GM18519 (cell line): ENCODE results near the gene PARP9.

Source experiments
- ATAC-seq: cut with Tn5 transposase; IDR thresholded peaks from one replicate; pipeline ENCODE4 v1.9.1; 2021; ENCODE audit warnings: mild to moderate bottlenecking, moderate library complexity; ENCODE audit not compliant: unreplicated experiment, low FRiP score

Gene PARP9

DNA sequence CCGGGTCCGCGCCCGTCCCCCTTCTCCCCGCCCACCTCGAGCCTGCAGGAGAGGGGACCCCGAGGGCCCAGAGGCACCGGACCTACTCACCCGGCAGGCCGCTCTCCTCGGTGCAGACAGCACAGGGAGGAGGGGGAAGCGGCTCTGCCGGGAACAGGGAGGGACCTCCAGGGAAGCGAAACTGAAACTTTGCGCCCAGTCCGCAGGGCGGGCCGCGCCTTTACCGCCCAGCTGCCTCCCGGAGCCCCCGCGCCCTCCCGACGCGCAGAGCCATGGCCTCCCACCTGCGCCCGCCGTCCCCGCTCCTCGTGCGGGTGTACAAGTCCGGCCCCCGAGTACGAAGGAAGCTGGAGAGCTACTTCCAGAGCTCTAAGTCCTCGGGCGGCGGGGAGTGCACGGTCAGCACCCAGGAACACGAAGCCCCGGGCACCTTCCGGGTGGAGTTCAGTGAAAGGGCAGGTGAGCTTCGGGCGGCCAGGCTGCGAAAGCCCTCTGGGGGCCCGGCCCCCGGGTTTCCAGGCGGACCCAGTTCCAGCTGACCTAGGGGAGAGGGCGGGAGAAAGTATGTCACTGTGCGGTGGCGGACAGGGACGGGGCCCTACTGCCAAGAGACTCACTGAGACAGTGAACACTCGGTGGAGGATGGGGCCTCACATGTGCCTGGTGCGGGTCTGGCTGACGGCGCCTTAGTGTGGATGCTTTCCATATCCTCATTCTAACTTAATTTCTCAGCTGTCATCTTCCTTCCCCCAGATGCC is at the start of gene PARP9, which contains the start of gene DTX3L:
TSS of gene PARP9 (minus strand) at position 146 of the 758 bp plus-strand sequence. CDS start 4,680 bp downstream, outside the sequence.
TSS of gene DTX3L (plus strand) at position 184 of the 758 bp plus-strand sequence. CDS start at position 273, 89 bp downstream.
- no peak for ATAC-seq

DNA sequence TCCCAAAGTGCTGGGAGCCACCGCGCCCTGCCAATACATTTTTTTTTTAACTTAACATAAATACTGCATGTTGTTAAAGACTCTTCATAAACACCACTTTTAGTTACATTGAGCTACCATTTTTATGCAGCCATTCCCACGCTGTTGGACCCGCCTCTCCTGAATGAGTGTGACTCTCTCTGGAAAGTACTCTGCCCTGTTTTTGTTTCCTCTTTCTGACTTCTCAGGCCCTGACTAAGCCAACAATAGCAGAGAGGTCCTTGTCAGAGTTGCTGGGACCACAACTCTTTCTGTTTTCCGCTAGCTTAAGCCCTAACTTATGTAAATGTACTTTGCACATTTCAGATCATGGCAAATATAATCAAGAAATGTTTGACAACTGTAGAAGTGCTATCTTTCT is 48.6 kb upstream of the PARP9 start:
- no peak for ATAC-seq

DNA sequence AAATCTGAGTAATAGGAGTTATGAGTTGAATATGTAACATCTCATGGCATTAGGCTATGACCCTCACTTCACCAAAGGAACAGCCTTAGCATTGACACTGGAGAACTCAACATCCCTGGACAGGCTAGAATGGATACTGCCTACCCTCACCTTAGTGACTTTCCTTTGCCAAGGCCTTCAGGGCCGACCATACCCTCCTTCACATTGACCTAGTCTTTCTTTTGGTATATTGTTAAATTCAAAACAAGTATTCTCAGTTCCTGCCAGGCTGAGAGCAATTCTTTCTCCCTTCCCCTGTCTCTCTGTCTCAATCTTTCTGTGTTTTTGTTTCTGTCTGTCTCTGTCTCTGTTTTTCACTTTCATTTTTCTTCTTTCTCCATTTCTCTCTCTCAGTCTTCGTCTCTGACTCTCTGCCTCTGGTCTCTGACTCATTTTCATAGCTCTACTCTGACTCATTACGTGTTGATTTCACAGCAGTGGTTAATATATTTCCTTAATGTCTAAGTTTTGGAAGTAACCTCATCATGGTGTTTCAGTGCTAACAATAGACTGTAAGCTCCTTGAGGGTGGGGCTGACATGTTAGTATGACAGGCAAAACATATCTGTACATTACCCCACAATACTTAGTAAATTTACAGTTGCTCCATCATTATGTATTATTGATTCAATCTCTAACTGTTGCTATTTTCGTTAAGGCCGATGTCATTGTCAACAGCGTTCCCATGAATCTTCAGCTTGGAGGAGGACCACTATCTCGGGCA is 45.9 kb upstream of the PARP9 start:
- peak; percentile 94 for ATAC-seq

DNA sequence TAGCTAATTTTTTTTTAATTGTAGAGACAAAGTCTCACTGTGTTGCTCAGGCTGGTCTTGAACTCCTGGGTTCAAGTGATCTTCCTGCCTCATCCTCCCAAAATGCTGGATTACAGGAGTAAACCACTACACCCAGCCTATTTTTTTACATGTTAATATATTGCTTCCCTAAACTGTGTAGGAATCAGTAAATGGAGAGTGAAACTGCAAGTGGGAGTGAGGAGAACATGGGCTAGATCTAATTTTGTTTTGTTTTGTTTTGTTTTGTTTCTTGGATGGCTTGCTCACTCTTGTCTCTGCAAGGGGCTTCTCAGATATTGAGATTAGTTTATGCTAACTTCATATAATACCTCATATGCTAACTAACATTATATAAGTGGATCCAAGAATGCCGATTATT is 44.8 kb upstream of the PARP9 start:
- ATAC-seq, result no peak

DNA sequence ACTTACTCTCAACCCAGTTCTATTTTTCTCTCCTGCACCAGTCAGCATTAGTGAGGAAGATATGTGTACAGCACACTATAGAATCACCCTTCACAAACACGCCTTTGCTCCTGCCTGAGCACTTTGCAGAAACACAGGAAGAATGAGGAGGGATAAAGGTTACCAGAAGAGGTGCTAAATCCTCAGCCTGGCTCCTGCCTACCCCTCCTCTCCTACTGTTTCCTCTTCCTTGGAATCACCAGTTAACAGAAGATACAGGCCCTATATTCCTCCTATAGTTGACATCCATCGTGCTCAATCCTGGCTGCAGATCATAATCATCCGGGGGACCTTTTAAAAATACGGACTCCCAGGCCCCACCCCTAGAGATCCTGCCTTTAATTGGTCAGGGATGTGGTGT is 42.2 kb upstream of the PARP9 start:
- ATAC-seq, result no peak

DNA sequence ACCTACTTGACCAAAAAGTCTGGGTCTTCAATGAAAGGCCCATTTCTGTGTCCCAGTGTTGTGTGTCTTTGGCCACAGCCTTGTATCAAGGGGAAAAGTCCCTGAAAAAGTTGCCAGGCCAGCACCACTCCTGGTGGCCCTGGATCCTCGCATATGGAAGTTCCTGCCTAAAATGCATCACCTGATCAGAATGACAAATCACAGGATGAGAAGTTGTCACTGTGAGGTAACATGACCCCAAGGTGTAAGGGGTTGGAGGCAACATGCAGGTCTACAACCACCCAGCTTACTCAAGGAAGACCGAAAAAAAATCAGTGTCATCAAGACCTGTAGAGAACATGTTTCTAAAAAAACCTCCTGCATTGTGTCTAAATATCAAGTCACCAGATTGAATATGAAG is 39.0 kb upstream of the PARP9 start:
- no peak for ATAC-seq

DNA sequence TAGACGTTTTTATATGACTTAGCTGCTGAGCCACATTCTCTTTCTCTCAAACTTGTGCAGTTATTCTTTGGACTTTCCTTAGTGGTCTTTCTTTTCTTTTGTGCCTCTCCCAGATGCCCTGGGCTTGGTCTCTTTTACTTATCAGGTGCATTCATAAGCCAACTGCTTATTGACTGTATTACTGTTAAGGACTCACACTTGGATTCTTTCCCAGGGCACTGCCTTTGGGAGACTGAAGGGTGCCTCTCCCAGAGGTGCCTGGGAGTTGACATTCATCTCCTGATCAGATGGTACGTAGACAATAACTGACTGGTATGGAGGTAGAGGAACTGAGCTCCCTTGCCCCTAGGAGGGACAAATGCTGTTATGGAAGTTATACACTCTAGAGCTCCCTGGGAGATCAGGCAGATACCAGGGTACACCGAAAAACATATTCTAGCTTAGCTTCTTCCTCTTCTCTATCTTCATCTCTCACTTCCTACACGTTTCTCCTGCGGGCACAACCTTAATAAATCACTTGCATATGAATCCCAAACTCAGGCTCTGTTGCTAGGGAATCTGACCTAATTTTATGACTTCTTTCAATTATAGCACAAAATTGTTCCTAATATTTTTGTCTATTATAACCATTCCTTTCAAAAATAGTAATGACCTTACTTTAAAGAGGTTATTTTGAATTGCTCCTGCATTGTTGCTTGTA is 38.1 kb upstream of the PARP9 start:
- no peak for ATAC-seq

DNA sequence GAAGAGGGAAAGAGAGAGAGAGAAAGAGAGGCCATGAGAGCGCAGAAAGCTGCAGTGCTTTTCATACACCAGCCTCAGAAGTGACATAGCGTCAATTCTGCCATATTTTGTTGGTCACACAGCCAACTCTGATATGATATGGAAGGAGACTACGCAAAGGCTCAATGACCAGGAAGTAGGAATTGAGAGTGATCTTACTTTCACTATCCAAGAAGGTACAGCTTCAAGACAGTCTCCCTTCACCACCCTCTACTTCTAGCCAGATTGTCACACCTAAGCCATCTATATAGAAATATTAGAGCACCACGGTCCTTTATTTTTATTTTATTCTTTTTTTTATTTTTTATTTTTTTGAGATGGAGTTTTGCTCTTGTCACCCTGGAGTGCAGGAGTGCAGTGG is 34.5 kb upstream of the PARP9 start:
- ATAC-seq, result no peak

DNA sequence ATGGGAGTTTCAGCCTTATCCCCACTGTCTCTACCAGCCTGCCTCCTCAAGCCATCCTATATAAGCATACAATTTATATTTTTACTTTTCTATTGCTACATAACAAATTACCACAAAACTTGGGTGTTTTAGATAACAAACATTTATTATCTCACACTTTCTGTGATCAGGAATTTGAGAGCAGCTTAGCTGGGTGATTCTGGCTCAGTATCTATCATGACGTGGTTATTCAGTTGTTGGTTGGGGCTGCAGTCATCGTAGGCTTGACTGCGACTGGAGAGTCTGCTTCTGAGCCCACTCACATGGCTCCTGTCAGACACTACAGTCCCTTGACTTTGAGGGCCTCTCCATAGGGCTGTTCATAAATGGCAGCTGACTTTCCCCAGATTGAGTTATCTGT is 34.1 kb upstream of the PARP9 start:
- no peak for ATAC-seq

DNA sequence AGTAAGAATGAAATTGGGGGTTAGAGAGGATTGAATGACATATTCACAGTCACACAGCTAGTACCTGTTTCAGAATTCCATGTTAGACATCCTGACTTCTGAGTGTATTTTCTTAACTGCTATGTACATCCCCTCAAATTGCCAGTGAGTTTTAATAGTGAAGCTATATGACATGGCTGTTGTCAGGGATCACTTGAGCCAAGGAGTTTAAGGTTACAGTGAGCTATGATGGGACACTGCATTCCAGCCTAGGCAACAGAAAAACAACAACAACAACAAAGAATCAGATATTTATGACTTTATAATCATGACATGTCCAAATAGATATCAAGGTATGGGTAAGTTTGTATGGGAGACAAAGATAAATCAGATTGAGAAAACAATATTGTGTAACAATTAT is 29.9 kb upstream of the PARP9 start:
- ATAC-seq, result no peak

DNA sequence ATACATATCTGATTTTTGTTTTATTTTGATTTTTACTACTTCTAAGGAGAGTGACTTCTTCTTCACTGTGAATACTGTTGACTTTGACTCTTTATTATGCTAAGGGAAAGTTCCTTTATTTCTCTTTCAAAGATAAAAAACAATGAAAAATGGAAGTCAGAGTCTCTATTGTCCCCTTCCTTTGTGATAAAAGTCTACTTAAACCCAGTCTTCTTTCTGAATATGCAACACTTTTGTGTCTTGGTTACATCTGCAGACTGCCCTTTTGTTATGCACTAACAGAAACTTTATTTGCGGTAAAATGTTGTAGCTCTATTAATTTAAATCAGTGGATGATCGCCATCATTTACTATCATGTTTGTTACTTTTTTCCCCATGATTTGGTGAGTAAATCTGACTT is 26.5 kb upstream of the PARP9 start:
- ATAC-seq, result no peak

DNA sequence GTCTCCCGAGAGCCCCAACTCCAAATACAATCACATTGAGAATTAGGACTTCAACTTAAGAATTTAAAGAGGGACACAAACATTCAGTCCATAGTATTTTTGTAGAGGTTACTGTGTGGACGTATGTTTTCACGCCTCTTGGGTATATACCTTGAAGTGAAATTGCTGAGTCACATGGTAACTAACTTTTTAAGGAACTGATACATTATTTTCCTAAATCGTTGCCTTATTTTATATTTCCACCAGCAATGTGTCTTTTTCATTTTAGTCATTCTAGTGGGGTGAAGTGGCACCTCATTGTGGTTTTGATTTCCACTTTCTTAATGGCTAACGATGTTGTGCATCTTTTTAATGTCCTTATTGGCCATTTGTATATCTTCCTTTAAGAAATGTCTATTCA is 25.2 kb upstream of the PARP9 start:
- no peak for ATAC-seq

DNA sequence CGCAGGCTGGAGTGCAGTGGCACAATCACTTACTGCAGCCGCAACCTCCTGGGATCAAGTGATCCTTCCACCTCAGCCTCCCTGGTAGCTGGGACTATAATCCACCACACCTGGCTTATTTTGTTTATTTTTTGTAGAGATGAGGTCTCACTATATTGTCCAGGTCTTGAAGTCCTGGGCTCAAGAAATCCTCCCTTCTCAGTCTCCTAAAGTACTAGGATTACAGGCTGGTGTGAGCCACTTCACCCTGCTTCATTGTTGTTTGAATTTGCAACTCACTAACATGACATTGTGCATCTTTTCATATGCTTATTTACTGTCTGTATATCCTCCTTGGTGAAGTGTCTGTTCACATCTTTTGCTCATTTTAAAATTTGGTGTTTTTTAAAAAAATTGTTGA is 23.5 kb upstream of the PARP9 start:
- ATAC-seq, result no peak

DNA sequence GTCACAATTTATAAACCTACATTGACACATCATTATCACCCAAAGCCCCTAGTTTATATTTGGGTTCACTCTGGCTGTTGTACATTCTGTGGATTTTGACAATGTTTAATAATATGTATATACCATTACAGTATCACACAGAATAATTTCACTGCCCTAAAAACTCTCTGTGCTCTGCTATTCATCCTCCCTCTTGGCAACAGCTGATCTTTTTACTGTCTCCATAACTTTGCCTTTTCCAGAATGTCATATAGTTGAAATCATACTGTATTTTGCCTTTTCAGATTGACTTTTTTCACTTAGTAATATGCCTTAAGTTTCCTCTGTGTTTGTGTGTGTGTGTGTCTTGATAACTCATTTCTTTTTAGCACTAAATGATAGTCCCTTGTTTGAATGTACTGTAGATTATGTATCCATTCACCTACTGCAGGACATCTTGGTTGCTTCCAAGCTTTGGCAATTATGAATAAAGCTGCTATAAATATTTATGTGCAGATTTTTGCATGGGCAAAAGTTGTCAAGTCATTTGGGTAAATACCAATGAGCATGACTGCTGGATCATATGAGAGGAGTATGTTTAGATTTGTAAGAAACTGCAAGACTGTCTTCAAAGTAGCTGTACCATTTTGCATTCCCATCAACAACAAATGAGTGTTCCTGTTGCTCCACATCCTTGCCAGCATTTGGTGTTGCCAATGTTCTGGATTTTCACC is 22.8 kb upstream of the PARP9 start:
- no peak for ATAC-seq

DNA sequence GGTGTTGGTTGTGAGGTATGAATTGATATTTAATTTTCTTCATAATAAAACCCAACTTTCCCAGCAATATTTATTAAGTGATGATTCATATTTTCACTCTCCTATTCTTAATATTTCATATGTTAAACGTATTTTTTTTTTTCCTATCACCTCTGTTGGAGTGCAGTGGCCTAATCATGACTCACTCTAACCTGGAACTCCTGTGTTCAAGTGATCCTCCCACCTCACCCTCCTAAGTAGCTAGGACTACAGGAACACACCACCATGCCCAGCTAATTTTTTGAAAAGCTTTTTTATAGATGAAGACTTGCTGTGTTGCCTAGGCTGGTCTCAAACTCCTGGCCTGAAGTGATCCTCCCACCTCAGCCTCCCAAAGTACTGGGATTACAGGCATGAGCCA is 22.0 kb upstream of the PARP9 start:
- ATAC-seq, result no peak

DNA sequence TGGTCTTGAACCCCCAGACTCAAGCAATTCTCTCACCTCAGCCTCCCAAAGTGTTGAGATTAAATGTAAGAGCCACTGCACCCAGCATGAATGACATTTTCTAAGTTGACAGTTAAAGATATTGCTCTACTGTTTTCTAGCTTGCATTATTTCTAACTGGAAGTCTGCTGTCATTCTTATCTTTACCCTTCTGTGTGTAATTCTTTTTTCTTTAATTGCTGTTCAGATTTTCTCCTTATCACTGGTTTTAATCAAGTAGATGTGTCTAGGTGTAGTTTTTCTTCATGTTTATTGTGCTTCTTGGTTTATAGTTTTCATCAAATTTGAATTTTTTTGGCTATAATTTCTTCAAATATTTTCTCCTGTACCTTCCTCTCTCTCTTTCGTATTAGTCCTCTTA is 18.3 kb upstream of the PARP9 start:
- ATAC-seq, result no peak

DNA sequence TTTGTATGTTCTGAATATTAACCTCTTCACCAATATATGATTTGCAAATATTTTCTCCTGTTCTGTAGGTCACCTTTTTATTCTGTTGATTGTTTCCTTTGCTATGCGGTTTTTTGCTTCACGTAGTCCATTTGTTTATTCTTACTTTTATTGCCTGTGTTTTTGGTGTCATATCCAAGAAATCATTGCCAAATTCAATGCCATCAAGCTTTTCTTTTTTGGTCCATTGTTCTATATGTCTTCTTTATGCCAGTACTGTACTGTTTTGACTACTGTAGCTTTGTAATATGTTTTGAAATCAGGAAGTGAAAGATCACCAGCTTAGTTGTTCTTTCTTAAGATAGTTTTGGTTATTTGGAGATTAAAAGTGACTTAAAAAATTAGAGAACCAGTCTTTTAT is 17.5 kb upstream of the PARP9 start:
- no peak for ATAC-seq

DNA sequence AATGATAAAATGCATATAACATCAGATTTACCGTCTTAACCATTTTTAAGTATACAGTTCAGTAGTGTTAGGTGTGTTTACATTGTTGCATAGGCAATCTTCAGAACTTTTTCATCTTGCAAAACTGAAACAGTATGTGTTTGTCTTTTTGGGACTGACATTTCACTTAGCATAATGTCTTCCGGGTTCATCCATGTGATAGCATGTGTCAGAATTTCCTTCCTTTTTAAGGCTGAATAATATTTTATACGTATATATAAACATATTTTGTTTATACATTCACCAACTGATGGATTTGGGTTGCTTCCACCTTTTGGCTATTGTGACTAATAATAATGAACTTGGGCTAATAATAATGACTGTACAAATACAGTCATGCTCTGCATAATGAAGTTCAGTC is 16.4 kb upstream of the PARP9 start:
- no peak for ATAC-seq

DNA sequence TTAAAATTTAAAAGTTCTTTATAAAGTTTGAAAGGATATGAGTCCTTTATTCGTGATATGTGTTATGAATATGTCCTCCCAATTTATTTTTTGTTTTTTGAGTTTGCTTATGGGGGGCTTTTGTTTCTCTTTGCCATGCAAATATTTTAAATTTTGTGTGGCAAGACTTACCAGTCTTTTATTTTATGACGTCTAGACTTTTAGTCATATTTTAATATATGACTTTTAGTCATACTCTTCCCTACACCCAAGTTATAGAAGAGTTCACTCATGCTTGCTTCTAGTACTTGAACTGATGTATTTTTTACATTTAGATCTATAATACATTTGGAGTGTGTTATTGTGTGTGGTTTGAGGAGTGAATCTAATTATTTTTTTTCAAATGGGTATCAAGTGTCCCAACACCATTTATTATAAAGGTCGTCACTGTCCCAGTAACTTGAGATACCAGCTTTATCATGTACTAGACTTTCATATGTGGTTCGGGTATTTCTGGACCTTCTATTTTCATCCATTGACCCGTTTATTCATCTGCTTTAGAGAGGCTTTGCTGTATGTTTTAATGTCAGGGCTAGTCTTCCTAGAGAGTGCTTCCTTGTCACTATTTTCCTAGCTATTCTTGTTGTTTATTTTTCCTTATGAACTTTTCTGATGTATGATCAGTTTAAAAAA is 14.1 kb upstream of the PARP9 start:
- ATAC-seq, result no peak

DNA sequence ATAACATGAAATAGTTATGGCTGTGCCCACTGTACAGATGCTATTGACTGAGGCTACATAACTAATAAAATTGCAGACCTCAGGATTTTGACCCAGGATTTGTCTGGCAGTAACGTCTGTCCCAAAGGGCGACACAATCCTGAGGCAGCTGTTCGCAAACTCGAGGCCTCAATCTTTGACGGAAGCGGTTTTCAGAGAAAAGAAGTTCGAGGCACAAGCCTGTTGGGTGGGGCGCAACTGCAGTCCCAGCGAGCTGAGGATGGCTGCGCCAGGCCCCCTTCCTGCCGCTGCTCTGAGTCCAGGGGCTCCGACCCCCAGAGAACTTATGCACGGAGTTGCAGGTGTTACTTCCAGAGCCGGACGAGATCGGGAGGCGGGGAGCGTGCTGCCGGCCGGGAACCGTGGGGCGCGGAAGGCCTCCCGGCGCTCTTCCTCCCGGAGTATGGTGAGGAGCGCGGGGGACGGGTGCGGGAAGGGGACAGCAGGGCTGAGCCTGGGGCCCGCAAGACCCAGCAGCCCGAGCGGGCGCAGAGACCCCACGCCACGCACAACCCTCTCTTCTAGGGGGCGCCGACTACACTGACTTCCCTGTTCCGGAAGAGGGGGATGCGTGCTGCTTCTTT is 13.4 kb upstream of the PARP9 start, which contains the start of gene PARP15:
TSS of gene PARP15 (plus strand) at position 242 of the 623 bp plus-strand sequence. CDS start at position 260, 18 bp downstream.
- no peak for ATAC-seq
